DMS 273 treated with DMSO at 0.1 percent for 48 hours (cell line): ENCODE results near the gene FLRT1.

Experiments
- DNase-seq: peaks from one replicate; lab custom pipeline; 2025; lab: John Stamatoyannopoulos, UW

Gene FLRT1

GRCh38 chr11:64023712-64024710, 11.7 kb upstream of the FLRT1 start:
- DNase-seq = no peak

- no peak for DNase-seq
These were observed 10.5 kb upstream of the FLRT1 start for GRCh38 chr11:64025205-64025604.

- DNase-seq = no peak
These were observed 9.0 kb upstream of the FLRT1 start for GRCh38 chr11:64026575-64027205.

GRCh38 chr11:64027651-64028397, 7.9 kb upstream of the FLRT1 start:
- no peak for DNase-seq

- DNase-seq = no peak
These were observed 7.2 kb upstream of the FLRT1 start for GRCh38 chr11:64028398-64029115.

GRCh38 chr11:64029773-64030172, 6.0 kb upstream of the FLRT1 start:
- no peak for DNase-seq

GRCh38 chr11:64031001-64031400, 4.7 kb upstream of the FLRT1 start:
- no peak for DNase-seq

- DNase-seq = no peak
These were observed 3.7 kb upstream of the FLRT1 start for GRCh38 chr11:64032050-64032449.

GRCh38 chr11:64034411-64034811, 1.3 kb upstream of the FLRT1 start:
- DNase-seq = no peak

GRCh38 chr11:64035081-64035524, 628 bp upstream of the FLRT1 start:
- DNase-seq = no peak

- DNase-seq = no peak
These were observed 626 bp downstream of the FLRT1 start for GRCh38 chr11:64036087-64037026.

GRCh38 chr11:64037027-64037634, 1.4 kb downstream of the FLRT1 start:
- DNase-seq = no peak

- no peak for DNase-seq
These were observed 2.8 kb downstream of the FLRT1 start for GRCh38 chr11:64038500-64038899.

- no peak for DNase-seq
These were observed 3.4 kb downstream of the FLRT1 start for GRCh38 chr11:64039012-64039665.

GRCh38 chr11:64040684-64041322, 5.1 kb downstream of the FLRT1 start:
- no peak for DNase-seq

GRCh38 chr11:64041846-64042245, 6.1 kb downstream of the FLRT1 start:
- no peak for DNase-seq

GRCh38 chr11:64042301-64042700, 6.6 kb downstream of the FLRT1 start:
- no peak for DNase-seq

- DNase-seq = no peak
These were observed 7.8 kb downstream of the FLRT1 start for GRCh38 chr11:64043545-64043944.

GRCh38 chr11:64044730-64045393, 9.1 kb downstream of the FLRT1 start:
- DNase-seq = no peak
